ENCODE data around the gene TIAM1.

- TF ChIP-seq EZH2 (IDR thresholded peaks at IDR 0.05; ENCODE audit: insufficient read depth, poor library complexity, severe bottlenecking) = no peak
- no peak for TF ChIP-seq EZH2phosphoT487 (IDR thresholded peaks at IDR 0.05; ENCODE audit: insufficient read depth, low read depth)
Observed at GRCh38 chr21:31075848-31076247, 268.2 kb downstream of the TIAM1 start.

All from GM23248 (cell line).